HEK293T (cell line): ENCODE results near the gene PRSS37.

ENCODE experiments used
- CTCF ChIA-PET: fragments of 350-600 bp; formaldehyde crosslinking; extraction: SDS; loops from one replicate; lab custom pipeline; 2021; ENCODE audit warnings: antibody characterized with exemption, inconsistent platforms; lab: Yijun Ruan, JAX
- POLR2A ChIA-PET: fragments of 350-600 bp; formaldehyde crosslinking; extraction: SDS; loops from one replicate; lab custom pipeline; 2020; ENCODE audit warnings: antibody characterized with exemption, inconsistent platforms; lab: Yijun Ruan, JAX
- DNase-seq: peaks from one replicate; pipeline ENCODE4 v3.0.0; 2012; ENCODE audit warnings: mixed read lengths; ENCODE audit errors: extremely low spot score
- ARNT ChIP-seq: fragments of 450-650 bp; IDR thresholded peaks from 2 replicates; pipeline ENCODE4 v1.6.1; 2017; ENCODE audit warnings: mild to moderate bottlenecking
- BHLHE40 ChIP-seq: fragments of 450-650 bp; IDR thresholded peaks from 2 replicates; pipeline ENCODE4 v1.6.1; 2016; ENCODE audit warnings: mild to moderate bottlenecking, moderate library complexity, borderline replicate concordance
- CTBP1 ChIP-seq: fragments of 450-650 bp; IDR thresholded peaks from 2 replicates; pipeline ENCODE4 v1.6.1; 2016; ENCODE audit warnings: borderline replicate concordance
- ELF4 ChIP-seq: fragments of 450-650 bp; IDR thresholded peaks from 2 replicates; pipeline ENCODE4 v1.6.1; 2017; ENCODE audit warnings: antibody characterized with exemption
- FOXA1 ChIP-seq: fragments of 450-650 bp; IDR thresholded peaks from 2 replicates; pipeline ENCODE4 v1.6.1; 2016; ENCODE audit warnings: mild to moderate bottlenecking
- FOXK2 ChIP-seq: fragments of 450-650 bp; IDR thresholded peaks from 2 replicates; pipeline ENCODE4 v1.6.1; 2016; ENCODE audit warnings: mild to moderate bottlenecking
- FOXM1 ChIP-seq: fragments of 450-650 bp; IDR thresholded peaks from 2 replicates; pipeline ENCODE4 v1.6.1; 2017; ENCODE audit warnings: mild to moderate bottlenecking, borderline replicate concordance
- HDGF ChIP-seq: fragments of 450-650 bp; IDR thresholded peaks from 2 replicates; pipeline ENCODE4 v1.6.1; 2017; ENCODE audit warnings: antibody characterized with exemption, borderline replicate concordance
- L3MBTL2 ChIP-seq: fragments of 450-650 bp; conservative IDR thresholded peaks from 2 replicates; pipeline ENCODE4 v1.6.1; 2016; ENCODE audit warnings: mild to moderate bottlenecking
- LEF1 ChIP-seq: fragments of 450-650 bp; IDR thresholded peaks from 2 replicates; pipeline ENCODE4 v1.6.1; 2017; ENCODE audit warnings: mild to moderate bottlenecking, borderline replicate concordance
- NFRKB ChIP-seq: fragments of 450-650 bp; IDR thresholded peaks from 2 replicates; pipeline ENCODE4 v1.6.1; 2016; ENCODE audit warnings: mild to moderate bottlenecking, moderate library complexity
- SP1 ChIP-seq: fragments of 450-650 bp; IDR thresholded peaks from 2 replicates; pipeline ENCODE4 v1.6.1; 2017
- SUZ12 ChIP-seq: fragments of 450-650 bp; IDR thresholded peaks from 2 replicates; pipeline ENCODE4 v1.6.1; 2016; ENCODE audit warnings: mild to moderate bottlenecking
- TARDBP ChIP-seq: fragments of 450-650 bp; IDR thresholded peaks from 2 replicates; pipeline ENCODE4 v1.6.1; 2016
- ZNF384 ChIP-seq: fragments of 450-650 bp; IDR thresholded peaks from 2 replicates; pipeline ENCODE4 v1.6.1; 2016
- TF ChIP-seq, protein P1 (sequence below): fragments of 450-650 bp; IDR thresholded peaks from 2 replicates; pipeline ENCODE4 v1.6.1; 2016

Gene PRSS37

DNA sequence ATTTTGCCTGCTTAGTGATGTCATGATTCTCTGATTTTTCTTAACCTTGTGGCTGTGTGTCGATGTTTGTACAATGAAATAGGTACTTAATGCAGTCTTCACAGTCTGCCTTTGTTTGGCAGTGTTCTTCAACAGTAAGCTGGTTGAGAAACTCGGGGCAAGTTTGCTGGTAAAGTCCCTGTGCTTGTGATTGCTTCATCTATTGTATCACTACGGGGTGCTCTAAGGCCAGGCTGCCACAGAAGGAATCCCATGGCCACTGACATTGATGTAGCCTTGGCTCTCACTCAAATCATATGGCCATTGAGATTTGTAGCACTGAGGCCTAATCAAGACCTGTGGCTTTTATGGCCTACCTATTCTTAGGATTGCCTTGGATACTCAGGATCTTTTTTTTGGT is 33.5 kb upstream of the PRSS37 start:
- DNase-seq: no peak
- ChIA-PET CTCF (interaction anchor here (0.5 kb wide), 1 partner anchor 1210 kb away, joined by 4 read pairs; no protein-coding TSS in a partner anchor), POLR2A (no interaction called here)
- TF ChIP-seq FOXK2 (no peak), TARDBP (no peak), NFRKB (no peak), LEF1 (no peak), L3MBTL2 (no peak), HDGF (no peak), ZNF384 (no peak), SP1 (no peak), CTBP1 (no peak), FOXA1 (no peak), ELF4 (no peak), ARNT (no peak), BHLHE40 (no peak)
- TF ChIP-seq, protein P1, sequence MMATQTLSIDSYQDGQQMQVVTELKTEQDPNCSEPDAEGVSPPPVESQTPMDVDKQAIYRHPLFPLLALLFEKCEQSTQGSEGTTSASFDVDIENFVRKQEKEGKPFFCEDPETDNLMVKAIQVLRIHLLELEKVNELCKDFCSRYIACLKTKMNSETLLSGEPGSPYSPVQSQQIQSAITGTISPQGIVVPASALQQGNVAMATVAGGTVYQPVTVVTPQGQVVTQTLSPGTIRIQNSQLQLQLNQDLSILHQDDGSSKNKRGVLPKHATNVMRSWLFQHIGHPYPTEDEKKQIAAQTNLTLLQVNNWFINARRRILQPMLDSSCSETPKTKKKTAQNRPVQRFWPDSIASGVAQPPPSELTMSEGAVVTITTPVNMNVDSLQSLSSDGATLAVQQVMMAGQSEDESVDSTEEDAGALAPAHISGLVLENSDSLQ: no peak

DNA sequence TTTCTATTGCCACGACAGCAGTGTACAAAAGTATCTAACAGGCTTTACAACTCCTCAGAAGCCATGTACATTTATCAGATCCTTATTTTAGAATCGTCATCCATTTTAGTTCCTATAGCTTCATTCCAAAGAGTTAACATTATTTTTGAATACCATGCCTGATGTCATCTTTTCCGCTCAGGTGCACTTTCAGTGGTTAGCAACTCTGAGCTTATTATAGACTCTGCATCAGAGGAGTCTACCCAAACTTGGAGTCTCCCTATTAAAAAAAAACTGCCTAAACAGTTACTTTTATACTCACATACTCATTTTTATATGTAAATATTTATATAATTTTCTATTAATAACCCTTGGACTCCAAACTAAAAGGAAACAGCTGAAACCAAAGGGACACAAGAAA is 31.6 kb upstream of the PRSS37 start:
- DNase-seq: no peak
- CTCF ChIA-PET: no interaction called here
- POLR2A ChIA-PET: no interaction called here
- TF ChIP-seq BHLHE40: no peak
- TF ChIP-seq ARNT: no peak
- no peak for TF ChIP-seq FOXM1
- TF ChIP-seq L3MBTL2: no peak
- no peak for TF ChIP-seq FOXK2
- TF ChIP-seq SUZ12: no peak

DNA sequence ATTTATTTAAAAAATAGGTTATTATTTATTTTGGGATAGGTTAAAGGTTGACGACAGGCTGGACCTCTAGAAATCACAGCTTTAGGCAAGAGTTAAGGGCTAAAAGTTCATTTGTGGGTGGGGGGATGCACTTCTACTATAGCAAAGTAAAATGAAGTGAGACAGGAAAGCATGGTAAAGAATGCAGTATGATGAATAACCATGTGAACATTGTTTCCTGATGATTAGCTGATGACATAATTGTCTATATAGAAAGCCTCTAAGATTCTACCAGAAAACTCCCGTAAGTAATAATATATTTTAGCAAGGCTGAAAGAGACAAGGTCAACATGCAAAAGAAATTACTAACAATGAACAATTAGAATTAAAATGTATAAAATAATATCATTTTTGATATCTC is 25.7 kb upstream of the PRSS37 start:
- ChIA-PET CTCF (no interaction called here), POLR2A (no interaction called here)
- TF ChIP-seq HDGF: no peak
- no peak for TF ChIP-seq L3MBTL2
- no peak for TF ChIP-seq BHLHE40
- TF ChIP-seq FOXM1: no peak
- TF ChIP-seq FOXA1: no peak
- TF ChIP-seq, protein P1: no peak
- no peak for TF ChIP-seq FOXK2
- no peak for TF ChIP-seq SUZ12
- no peak for TF ChIP-seq NFRKB
- no peak for TF ChIP-seq LEF1
- TF ChIP-seq TARDBP: no peak
- no peak for DNase-seq

DNA sequence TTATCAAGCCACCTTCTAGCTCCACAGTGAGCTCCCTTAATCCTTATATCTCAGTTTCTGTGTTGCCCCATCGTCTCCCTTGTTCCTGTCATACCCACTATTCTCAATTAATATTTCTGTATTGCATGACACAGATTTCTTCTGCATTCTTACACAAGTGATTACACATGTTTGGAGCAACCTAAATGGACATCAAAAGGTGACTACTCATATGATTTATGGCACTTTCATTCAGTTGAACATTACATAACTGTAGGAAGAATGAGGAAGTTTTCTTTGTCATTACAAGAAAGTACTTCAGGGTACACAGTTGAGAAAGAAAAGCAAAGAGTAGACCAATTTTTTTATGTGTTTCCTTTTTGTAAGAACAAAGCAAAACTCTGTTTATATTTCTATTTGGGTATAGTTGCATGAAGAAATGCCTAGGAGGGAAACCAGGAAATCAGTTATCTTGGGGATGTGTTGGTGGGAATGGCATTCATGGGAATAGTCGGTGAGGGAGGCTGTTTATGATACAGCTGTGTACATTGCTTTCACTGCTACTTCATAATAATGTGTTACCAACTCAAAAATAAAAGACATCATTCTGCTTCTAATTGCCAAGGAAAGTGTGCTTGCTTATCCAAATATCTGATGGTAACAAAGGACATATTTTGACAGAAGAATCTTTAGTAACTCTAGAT is 23.6 kb upstream of the PRSS37 start:
- TF ChIP-seq SUZ12: no peak
- TF ChIP-seq FOXM1: no peak
- no peak for TF ChIP-seq TARDBP
- ChIA-PET POLR2A (no interaction called here), CTCF (no interaction called here)
- DNase-seq: no peak

DNA sequence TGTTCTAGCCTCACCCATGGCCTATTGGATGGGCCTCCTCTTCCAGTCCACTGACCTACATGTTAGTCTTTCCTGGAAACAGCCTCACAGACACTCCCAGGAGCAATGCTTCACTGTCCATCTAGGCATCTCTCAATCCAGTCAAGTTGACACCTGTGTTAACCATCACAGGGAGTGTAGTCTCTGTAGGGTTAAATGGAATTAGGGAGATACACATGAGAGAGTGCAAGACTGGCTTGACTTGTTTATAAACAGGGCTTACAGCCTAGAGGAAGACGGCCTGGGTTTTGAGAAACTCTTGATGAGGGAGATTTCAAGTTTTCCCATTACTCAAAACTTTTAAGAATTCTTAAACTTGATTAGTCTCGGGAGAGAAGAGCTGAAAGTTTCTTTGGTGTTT is 18.9 kb upstream of the PRSS37 start:
- TF ChIP-seq FOXA1 (no peak), SUZ12 (no peak), TARDBP (no peak), FOXK2 (no peak), NFRKB (no peak)
- ChIA-PET CTCF (no interaction called here), POLR2A (no interaction called here)
- no peak for DNase-seq

DNA sequence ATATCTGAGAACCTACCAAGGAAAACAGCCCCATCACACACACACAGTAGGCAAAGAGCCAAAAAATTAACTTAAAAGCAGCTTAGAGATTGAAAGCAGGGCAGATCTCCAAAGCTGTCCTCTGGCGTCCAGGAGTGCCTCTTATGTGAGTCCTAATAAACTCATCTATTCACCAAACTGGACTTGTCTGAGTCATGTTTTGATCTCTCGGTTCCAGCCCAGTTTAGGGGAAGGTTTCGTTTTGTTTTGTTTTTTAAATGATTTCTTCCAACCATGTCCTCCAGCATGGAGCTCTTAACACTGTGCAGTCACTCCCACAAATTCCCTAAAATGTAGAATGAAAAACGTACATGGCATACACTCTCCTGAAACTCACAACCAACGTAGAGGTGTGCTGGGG is 6.7 kb upstream of the PRSS37 start:
- POLR2A ChIA-PET: no interaction called here
- DNase-seq: no peak
- CTCF ChIA-PET: no interaction called here
- TF ChIP-seq SP1 (no peak), ZNF384 (no peak), HDGF (no peak)

DNA sequence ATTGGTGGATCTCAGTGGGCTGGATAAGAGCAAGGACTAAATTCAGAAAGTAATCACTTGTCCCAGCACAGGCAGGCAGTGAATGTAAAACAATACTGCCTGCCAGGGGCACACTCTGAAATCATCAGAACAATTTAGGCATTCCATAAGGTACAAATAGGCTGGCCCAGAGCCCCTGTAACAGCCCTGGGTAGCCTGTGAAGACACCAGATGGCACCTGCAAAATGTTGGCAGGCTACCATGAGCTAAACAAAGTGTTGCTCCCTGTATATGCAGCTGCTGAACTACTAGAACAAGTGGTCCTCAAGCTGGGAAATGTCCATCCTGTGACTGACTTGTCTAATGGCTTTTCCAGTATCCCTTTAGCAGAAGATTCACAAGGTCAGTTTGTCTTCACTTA is 3.0 kb upstream of the PRSS37 start:
- DNase-seq: no peak
- TF ChIP-seq FOXM1 (no peak), SUZ12 (no peak), SP1 (no peak), ARNT (no peak), CTBP1 (no peak), HDGF (no peak), TARDBP (no peak), FOXA1 (no peak), L3MBTL2 (no peak), LEF1 (no peak)
- POLR2A ChIA-PET: no interaction called here
- CTCF ChIA-PET: no interaction called here

DNA sequence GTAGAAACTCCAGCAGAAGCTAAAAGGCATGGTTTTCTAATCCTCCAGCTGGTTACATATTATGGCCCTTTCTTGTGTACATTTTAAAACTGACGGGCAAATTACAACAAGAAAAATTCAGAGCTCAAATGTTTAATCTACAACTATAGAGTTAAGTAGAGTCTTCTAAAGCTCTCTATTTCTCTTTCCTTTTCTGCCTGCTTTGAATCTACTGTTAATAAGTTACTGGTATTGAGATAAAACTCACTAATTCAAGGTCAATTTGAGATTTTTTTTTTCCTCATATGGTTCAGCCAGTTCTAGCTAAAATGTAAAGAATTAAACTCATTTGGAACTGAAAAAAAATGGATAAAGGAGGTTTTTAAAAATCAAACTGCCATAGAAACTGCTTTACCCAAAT is 1.6 kb upstream of the PRSS37 start:
- TF ChIP-seq SUZ12: no peak
- no peak for TF ChIP-seq FOXK2
- no peak for TF ChIP-seq ARNT
- TF ChIP-seq NFRKB: no peak
- TF ChIP-seq L3MBTL2: no peak
- TF ChIP-seq HDGF: no peak
- TF ChIP-seq, protein P1: no peak
- no peak for TF ChIP-seq LEF1
- POLR2A ChIA-PET: no interaction called here
- DNase-seq: no peak
- CTCF ChIA-PET: interaction anchor here (0.6 kb wide), 1 partner anchor 36 kb away, joined by 3 read pairs; no protein-coding TSS in a partner anchor
